GM12878 (cell line): ENCODE measurements around the gene MLXIPL. TPM values are rescaled to one million over a fixed set of nuclear protein-coding genes. Genes with fewer than 3 reads are reported as not detected.

Source experiments
- ATAC-seq: fragments of 200-7000 bp; cut with Tn5 transposase; 3 replicates; pipeline ENCODE4 v1.9.1; 2020; ENCODE audit warnings: mild to moderate bottlenecking, moderate library complexity
- BruUV-seq: library from RNA; stranded (reverse); fragments of 400-500 nt; replicated peaks from 2 replicates; lab custom pipeline; 2021; lab: Mats Ljungman, UMichigan
- CTCF ChIA-PET: fragments of 300-600 bp; sonication (Branson Sonifier 250); formaldehyde crosslinking; extraction: SDS; loops from one replicate; lab custom pipeline; 2021; ENCODE audit warnings: inconsistent platforms; lab: Yijun Ruan, JAX
- POLR2A ChIA-PET: fragments of 350-600 bp; formaldehyde crosslinking; extraction: SDS; loops from one replicate; lab custom pipeline; 2021; ENCODE audit warnings: inconsistent platforms; lab: Charles Lee
- RAD21 ChIA-PET: fragments of 300-600 bp; sonication (Branson Sonifier 250); formaldehyde crosslinking; loops from one replicate; lab custom pipeline; 2023; ENCODE audit warnings: antibody characterized with exemption; ENCODE audit not compliant: unreplicated experiment; lab: Charles Lee
- SMC1A ChIA-PET: fragments of 300-600 bp; sonication (Branson Sonifier 250); formaldehyde crosslinking; loops from one replicate; lab custom pipeline; 2023; ENCODE audit not compliant: unreplicated experiment, uncharacterized antibody; lab: Charles Lee
- DNase-seq: peaks from one replicate; pipeline ENCODE4 v3.0.0-alpha.2; 2011; ENCODE audit warnings: low read depth, low spot score
- FAIRE-seq: peaks from 3 replicates; lab custom pipeline; 2011; peaks lifted over from hg19 to GRCh38; lab: Jason Lieb, UNC
- H2AFZ ChIP-seq: 2 replicates; pipeline ENCODE4 v1.6.0; 2011; ENCODE audit warnings: low read depth, low read length, control low read depth; ENCODE audit not compliant: control insufficient read depth
- H3K27ac ChIP-seq: 2 replicates; pipeline ENCODE4 v1.5.1; 2011; ENCODE audit warnings: control low read depth; ENCODE audit not compliant: control insufficient read depth, insufficient read depth
- H3K27me3 ChIP-seq, 2 experiments: replicated peaks in 1 of 2; 2 replicates each; pipeline versions ENCODE4 v1.6.0 to v1.6.1; 2011; ENCODE audit warnings: low read length in 1 of 2; ENCODE audit not compliant: control insufficient read depth in 2 of 2, insufficient read depth in 2 of 2
- H3K36me3 ChIP-seq, 2 experiments: 2 replicates each; pipeline ENCODE4 v1.5.1; 2011; ENCODE audit warnings: low read length in 1 of 2; ENCODE audit not compliant: control insufficient read depth in 2 of 2, insufficient read depth in 2 of 2
- H3K4me1 ChIP-seq: 2 replicates; pipeline ENCODE4 v1.6.1; 2011; ENCODE audit warnings: mild to moderate bottlenecking, low read length, moderate library complexity, mixed read lengths; ENCODE audit not compliant: control insufficient read depth, insufficient read depth
- H3K4me2 ChIP-seq: 2 replicates; pipeline ENCODE4 v1.6.0; 2011; ENCODE audit warnings: control low read depth; ENCODE audit not compliant: control insufficient read depth, insufficient read depth
- H3K4me3 ChIP-seq: fragments of 200-600 bp; sonication (generic); 2 replicates; pipeline ENCODE4 v1.5.1; 2016
- H3K79me2 ChIP-seq: 2 replicates; pipeline ENCODE4 v1.6.0; 2011; ENCODE audit warnings: low read length; ENCODE audit not compliant: control insufficient read depth, insufficient read depth
- H3K9ac ChIP-seq: 2 replicates; pipeline ENCODE4 v1.8.0; 2011; ENCODE audit warnings: low read length, control low read depth, mixed read lengths; ENCODE audit not compliant: control insufficient read depth, insufficient read depth
- H3K9me3 ChIP-seq: replicated peaks from 3 replicates; pipeline ENCODE4 v1.5.1; 2011; ENCODE audit warnings: mild to moderate bottlenecking, low read length; ENCODE audit not compliant: control insufficient read depth, insufficient read depth
- H4K20me1 ChIP-seq: 2 replicates; pipeline ENCODE4 v1.6.0; 2011; ENCODE audit not compliant: control insufficient read depth, insufficient read depth
- BHLHE40 ChIP-seq, 2 experiments: fragments of 450-650 bp in 1 of 2; IDR thresholded peaks; 2 replicates each; pipeline ENCODE4 v1.6.1; 2011 to 2017; ENCODE audit warnings: low read depth in 2 of 2, borderline replicate concordance in 1 of 2, improper control_type of control experiment in 1 of 2, low read length in 1 of 2, mild to moderate bottlenecking in 1 of 2
- EGR1 ChIP-seq, 2 experiments: IDR thresholded peaks; 1 replicate in 1 of 2; 2 replicates in 1 of 2; pipeline ENCODE4 v1.6.1; 2011 to 2012; ENCODE audit warnings: low read depth in 2 of 2, low read length in 2 of 2, borderline replicate concordance in 1 of 2, mild to moderate bottlenecking in 1 of 2, moderate library complexity in 1 of 2
- EP300 ChIP-seq, 2 experiments: fragments of 150-350 bp in 1 of 2; IDR thresholded peaks; 2 replicates each; pipeline ENCODE4 v1.6.1; 2011 to 2012; ENCODE audit warnings: low read depth in 2 of 2, low read length in 2 of 2, borderline replicate concordance in 1 of 2, improper control_type of control experiment in 1 of 2, inconsistent platforms in 1 of 2; ENCODE audit not compliant: control insufficient read depth in 1 of 2
- GATAD2B ChIP-seq: fragments of 450-650 bp; conservative IDR thresholded peaks from 2 replicates; pipeline ENCODE4 v1.6.1; 2017; ENCODE audit warnings: low read depth, mild to moderate bottlenecking, moderate library complexity
- JUNB ChIP-seq: IDR thresholded peaks from 2 replicates; pipeline ENCODE4 v1.6.1; 2016; ENCODE audit warnings: antibody characterized with exemption, mild to moderate bottlenecking
- RBBP5 ChIP-seq: fragments of 200-600 bp; sonication (generic); conservative IDR thresholded peaks from 2 replicates; pipeline ENCODE4 v1.6.1; 2016
- SIN3A ChIP-seq: IDR thresholded peaks from 2 replicates; pipeline ENCODE4 v1.6.1; 2012; ENCODE audit warnings: low read depth, low read length, improper control_type of control experiment
- SUZ12 ChIP-seq: fragments of 200-600 bp; sonication (generic); IDR thresholded peaks from one replicate; pipeline ENCODE4 v1.6.1; 2018; ENCODE audit warnings: antibody characterized with exemption, mild to moderate bottlenecking; ENCODE audit not compliant: unreplicated experiment
- TCF7 ChIP-seq: IDR thresholded peaks from 2 replicates; pipeline ENCODE4 v1.6.1; 2014; ENCODE audit warnings: antibody characterized with exemption, borderline replicate concordance
- in situ Hi-C: fragments of 300-500 bp; cut with MboI; formaldehyde crosslinking; loops from 9 replicates; pipeline ENCODE4 v1.14.3; 2018; ENCODE audit warnings: mixed read lengths
- intact Hi-C: fragments of 100-400 bp; cut with micrococcal nuclease; formaldehyde crosslinking; loops from one replicate; pipeline ENCODE4 v1.14.2; 2022; ENCODE audit not compliant: unreplicated experiment
- polyA plus RNA-seq, 11 experiments: library from polyadenylated mRNA; depleted of rRNA in 4 of 11; unstranded in 6 of 11; stranded (reverse) in 5 of 11; fragments of >200 nt; fragmentation: Nextera tagmentation in 4 of 11; fragmentation: Illumina TruSeq in 1 of 11; extraction: Ambion mirVana in 4 of 11; extraction: Trizol in 1 of 11; gene quantifications; 1 replicate in 1 of 11; 2 replicates in 10 of 11; pipeline versions ENCODE4 v1.2.1 to v1.2.3, GENCODE V29; 2011 to 2016; ENCODE audit warnings: inconsistent platforms in 2 of 11, missing spikeins in 2 of 11, low read depth in 1 of 11
- total RNA-seq, 4 experiments: library from RNA; depleted of rRNA in 3 of 4; stranded (reverse); fragments of >200 nt in 3 of 4; fragmentation: Illumina TruSeq in 1 of 4; extraction: Trizol in 1 of 4; gene quantifications; 2 replicates each; pipeline versions ENCODE4 v1.2.1 to v1.2.3, GENCODE V29; 2013 to 2021
- TF ChIP-seq, protein P1 (sequence below): fragments of 450-650 bp; conservative IDR thresholded peaks from 2 replicates; pipeline ENCODE4 v1.6.1; 2017; ENCODE audit warnings: mild to moderate bottlenecking, moderate library complexity
- TF ChIP-seq, protein P2 (sequence below): fragments of 450-650 bp; formaldehyde crosslinking; IDR thresholded peaks from 2 replicates; pipeline ENCODE4 v1.5.0; 2022; ENCODE audit warnings: mild to moderate bottlenecking, missing genetic modification characterization
- TF ChIP-seq, protein P3 (sequence below): fragments of 450-650 bp; IDR thresholded peaks from 2 replicates; pipeline ENCODE4 v1.6.1; 2017; ENCODE audit warnings: low read depth, mild to moderate bottlenecking, moderate library complexity
- TF ChIP-seq, protein P4 (sequence below): IDR thresholded peaks from 2 replicates; pipeline ENCODE4 v1.6.1; 2012; ENCODE audit warnings: low read depth, low read length, improper control_type of control experiment

MLXIPL gene
- total and polyA plus RNA-seq, 10 of the 15 experiments (the other 5 are each of a cell fraction or from before 2014, with no cell fraction given), result 0.21 TPM; not detected in 9

DNA sequence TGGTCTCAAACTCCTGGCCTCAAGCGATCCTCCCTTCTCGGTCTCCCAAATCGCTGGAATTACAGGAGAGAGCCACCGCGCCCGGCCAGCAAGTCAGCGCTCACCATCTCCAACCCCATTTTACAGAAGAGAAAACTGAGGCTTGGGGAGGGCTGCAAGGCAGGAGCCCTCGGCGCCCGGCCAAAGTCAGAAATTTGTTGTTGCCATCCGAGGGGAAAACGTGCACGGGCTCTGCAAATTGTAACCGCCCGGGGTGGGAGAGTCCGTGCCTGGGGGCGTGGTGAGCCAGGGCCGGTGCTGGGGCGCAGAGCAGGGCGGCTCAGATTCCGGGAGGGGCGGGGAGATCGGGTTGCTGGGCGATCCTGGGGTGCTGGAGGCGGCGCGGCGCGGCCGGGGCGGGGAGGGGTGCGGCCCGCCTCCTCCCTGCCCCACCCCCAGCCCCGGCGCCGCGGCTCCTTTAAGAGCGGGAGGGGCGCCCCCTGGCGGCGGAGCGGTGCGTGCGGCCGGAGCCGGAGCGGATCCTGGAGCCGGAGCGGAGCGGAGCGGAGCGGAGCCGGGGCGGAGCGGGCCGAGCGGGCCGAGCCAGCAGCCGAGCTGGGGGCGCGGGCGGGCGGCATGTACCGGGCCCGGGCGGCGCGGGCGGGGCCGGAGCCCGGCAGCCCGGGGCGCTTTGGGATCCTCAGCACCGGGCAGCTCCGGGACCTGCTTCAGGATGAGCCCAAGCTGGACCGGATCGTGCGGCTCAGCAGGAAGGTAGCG is 43.2 kb upstream of the MLXIPL start, which contains the start of gene VPS37D (continued):
- TF ChIP-seq BHLHE40 (IDR thresholded peaks at IDR 0.05; ENCODE audit: borderline replicate concordance in 1 of 2, low read depth in 2 of 2, low read length in 1 of 2) (peak in 1 of 2 experiments; percentile 78; a peak in 3 of 4 replicates), GATAD2B (peak; percentile 51; the same call in 1 of the 2 replicates), RBBP5 (no peak)
- TF ChIP-seq, protein P1, sequence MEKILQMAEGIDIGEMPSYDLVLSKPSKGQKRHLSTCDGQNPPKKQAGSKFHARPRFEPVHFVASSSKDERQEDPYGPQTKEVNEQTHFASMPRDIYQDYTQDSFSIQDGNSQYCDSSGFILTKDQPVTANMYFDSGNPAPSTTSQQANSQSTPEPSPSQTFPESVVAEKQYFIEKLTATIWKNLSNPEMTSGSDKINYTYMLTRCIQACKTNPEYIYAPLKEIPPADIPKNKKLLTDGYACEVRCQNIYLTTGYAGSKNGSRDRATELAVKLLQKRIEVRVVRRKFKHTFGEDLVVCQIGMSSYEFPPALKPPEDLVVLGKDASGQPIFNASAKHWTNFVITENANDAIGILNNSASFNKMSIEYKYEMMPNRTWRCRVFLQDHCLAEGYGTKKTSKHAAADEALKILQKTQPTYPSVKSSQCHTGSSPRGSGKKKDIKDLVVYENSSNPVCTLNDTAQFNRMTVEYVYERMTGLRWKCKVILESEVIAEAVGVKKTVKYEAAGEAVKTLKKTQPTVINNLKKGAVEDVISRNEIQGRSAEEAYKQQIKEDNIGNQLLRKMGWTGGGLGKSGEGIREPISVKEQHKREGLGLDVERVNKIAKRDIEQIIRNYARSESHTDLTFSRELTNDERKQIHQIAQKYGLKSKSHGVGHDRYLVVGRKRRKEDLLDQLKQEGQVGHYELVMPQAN, result no peak

DNA sequence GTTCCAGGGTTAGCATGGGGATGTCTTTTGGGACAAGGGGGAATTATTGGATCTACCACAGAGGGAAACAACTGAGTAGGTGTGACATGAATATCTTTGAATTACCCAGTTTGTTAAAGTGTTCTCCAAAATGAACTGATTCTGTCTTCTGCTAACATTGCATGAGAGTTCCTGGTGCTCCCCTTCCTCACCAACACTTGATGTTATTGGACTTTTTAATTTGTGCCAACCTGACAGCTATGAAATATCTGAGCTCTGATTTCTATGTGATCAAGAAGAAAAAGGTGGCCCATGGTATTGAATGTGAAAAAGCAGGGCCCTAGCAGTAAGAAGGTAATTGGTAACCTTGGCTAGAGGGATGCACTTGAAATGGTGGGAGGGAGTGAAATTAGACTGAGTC is 38.7 kb upstream of the MLXIPL start:
- Histone ChIP-seq H3K9me3 (no peaks in the 10 kb centered on the region; the same call in 2 of the 3 replicates), H2AFZ (no peak overlapping the region), H4K20me1 (no peaks in the 10 kb centered on the region), H3K27me3 (peaks cover 0 to 6% of the 10 kb centered on the region in 2 experiments; a peak in 3 of 4 replicates), H3K27ac (no peak overlapping the region), H3K4me3 (no peak overlapping the region), H3K4me1 (no peaks in the 10 kb centered on the region), H3K36me3 (no peaks in the 10 kb centered on the region), H3K4me2 (no peak overlapping the region), H3K9ac (no peak overlapping the region), H3K79me2 (no peaks in the 10 kb centered on the region)
- in situ Hi-C loops (no loop called here), intact Hi-C loops (no loop called here)
- ChIA-PET POLR2A (no interaction called here), RAD21 (no interaction called here), SMC1A (no interaction called here), CTCF (no interaction called here)
- no TSS peak for BruUV-seq
- no peak for ATAC-seq
- DNase-seq, result no peak
- FAIRE-seq, result no peak
- TF ChIP-seq, protein P2, sequence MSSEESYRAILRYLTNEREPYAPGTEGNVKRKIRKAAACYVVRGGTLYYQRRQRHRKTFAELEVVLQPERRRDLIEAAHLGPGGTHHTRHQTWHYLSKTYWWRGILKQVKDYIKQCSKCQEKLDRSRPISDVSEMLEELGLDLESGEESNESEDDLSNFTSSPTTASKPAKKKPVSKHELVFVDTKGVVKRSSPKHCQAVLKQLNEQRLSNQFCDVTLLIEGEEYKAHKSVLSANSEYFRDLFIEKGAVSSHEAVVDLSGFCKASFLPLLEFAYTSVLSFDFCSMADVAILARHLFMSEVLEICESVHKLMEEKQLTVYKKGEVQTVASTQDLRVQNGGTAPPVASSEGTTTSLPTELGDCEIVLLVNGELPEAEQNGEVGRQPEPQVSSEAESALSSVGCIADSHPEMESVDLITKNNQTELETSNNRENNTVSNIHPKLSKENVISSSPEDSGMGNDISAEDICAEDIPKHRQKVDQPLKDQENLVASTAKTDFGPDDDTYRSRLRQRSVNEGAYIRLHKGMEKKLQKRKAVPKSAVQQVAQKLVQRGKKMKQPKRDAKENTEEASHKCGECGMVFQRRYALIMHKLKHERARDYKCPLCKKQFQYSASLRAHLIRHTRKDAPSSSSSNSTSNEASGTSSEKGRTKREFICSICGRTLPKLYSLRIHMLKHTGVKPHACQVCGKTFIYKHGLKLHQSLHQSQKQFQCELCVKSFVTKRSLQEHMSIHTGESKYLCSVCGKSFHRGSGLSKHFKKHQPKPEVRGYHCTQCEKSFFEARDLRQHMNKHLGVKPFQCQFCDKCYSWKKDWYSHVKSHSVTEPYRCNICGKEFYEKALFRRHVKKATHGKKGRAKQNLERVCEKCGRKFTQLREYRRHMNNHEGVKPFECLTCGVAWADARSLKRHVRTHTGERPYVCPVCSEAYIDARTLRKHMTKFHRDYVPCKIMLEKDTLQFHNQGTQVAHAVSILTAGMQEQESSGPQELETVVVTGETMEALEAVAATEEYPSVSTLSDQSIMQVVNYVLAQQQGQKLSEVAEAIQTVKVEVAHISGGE (CRISPR knock-in tag), result no peak
- no peak for TF ChIP-seq SUZ12
- no peak for TF ChIP-seq EGR1 (IDR thresholded peaks at IDR 0.05; ENCODE audit: borderline replicate concordance in 1 of 2, low read depth in 2 of 2, low read length in 2 of 2)
- TF ChIP-seq TCF7, result no peak
- no peak for TF ChIP-seq EP300 (IDR thresholded peaks at IDR 0.05; ENCODE audit: borderline replicate concordance in 1 of 2, control insufficient read depth in 1 of 2, low read depth in 2 of 2, low read length in 2 of 2)
- TF ChIP-seq SIN3A, result no peak
- TF ChIP-seq, protein P3, sequence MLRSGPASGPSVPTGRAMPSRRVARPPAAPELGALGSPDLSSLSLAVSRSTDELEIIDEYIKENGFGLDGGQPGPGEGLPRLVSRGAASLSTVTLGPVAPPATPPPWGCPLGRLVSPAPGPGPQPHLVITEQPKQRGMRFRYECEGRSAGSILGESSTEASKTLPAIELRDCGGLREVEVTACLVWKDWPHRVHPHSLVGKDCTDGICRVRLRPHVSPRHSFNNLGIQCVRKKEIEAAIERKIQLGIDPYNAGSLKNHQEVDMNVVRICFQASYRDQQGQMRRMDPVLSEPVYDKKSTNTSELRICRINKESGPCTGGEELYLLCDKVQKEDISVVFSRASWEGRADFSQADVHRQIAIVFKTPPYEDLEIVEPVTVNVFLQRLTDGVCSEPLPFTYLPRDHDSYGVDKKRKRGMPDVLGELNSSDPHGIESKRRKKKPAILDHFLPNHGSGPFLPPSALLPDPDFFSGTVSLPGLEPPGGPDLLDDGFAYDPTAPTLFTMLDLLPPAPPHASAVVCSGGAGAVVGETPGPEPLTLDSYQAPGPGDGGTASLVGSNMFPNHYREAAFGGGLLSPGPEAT, result no peak
- TF ChIP-seq, protein P4, sequence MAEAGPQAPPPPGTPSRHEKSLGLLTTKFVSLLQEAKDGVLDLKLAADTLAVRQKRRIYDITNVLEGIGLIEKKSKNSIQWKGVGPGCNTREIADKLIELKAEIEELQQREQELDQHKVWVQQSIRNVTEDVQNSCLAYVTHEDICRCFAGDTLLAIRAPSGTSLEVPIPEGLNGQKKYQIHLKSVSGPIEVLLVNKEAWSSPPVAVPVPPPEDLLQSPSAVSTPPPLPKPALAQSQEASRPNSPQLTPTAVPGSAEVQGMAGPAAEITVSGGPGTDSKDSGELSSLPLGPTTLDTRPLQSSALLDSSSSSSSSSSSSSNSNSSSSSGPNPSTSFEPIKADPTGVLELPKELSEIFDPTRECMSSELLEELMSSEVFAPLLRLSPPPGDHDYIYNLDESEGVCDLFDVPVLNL, result no peak
- no peak for TF ChIP-seq JUNB
